GM23338 (cell line): ENCODE data around the gene TAF11L12. TPM values are rescaled to one million over a fixed set of nuclear protein-coding genes. Genes with fewer than 3 reads are reported as not detected.
"Not testable (repeated sequence)": the region's sequence is repeated elsewhere in the genome, so short reads cannot be mapped to it uniquely, and the experiment has no call there.

Experiments
- ATAC-seq: fragments of 200-7000 bp; cut with Tn5 transposase; 3 replicates; pipeline ENCODE4 v1.9.1; 2020
- DNase-seq: peaks from one replicate; pipeline ENCODE4 v3.0.0-alpha.2; 2015; ENCODE audit warnings: low spot score
- H2AFZ ChIP-seq: fragments of 200-600 bp; sonication (generic); 2 replicates; pipeline ENCODE4 v1.8.0; 2016; ENCODE audit warnings: antibody characterized with exemption, mild to moderate bottlenecking, moderate library complexity
- H3F3A ChIP-seq: fragments of 200-600 bp; sonication (generic); replicated peaks from 2 replicates; pipeline ENCODE4 v1.8.0; 2017; ENCODE audit warnings: antibody characterized with exemption, mixed run types, low read depth
- H3K27ac ChIP-seq: fragments of 200-600 bp; sonication (generic); 2 replicates; pipeline ENCODE4 v1.6.1; 2016; ENCODE audit warnings: low read depth
- H3K27me3 ChIP-seq: fragments of 200-600 bp; sonication (generic); 2 replicates; pipeline ENCODE4 v1.8.0; 2016; ENCODE audit warnings: mild to moderate bottlenecking, mixed run types, moderate library complexity; ENCODE audit not compliant: insufficient read depth
- H3K36me3 ChIP-seq: fragments of 200-600 bp; sonication (generic); 2 replicates; pipeline ENCODE4 v1.8.0; 2016; ENCODE audit warnings: mild to moderate bottlenecking; ENCODE audit not compliant: insufficient read depth
- H3K4me1 ChIP-seq: fragments of 200-600 bp; sonication (generic); 2 replicates; pipeline ENCODE4 v1.8.0; 2016; ENCODE audit warnings: mild to moderate bottlenecking, moderate library complexity; ENCODE audit not compliant: insufficient read depth
- H3K4me2 ChIP-seq: fragments of 200-600 bp; sonication (generic); 2 replicates; pipeline ENCODE4 v1.7.1; 2017; ENCODE audit warnings: mixed run types
- H3K4me3 ChIP-seq: fragments of 200-600 bp; sonication (generic); 2 replicates; pipeline ENCODE4 v1.6.1; 2016; ENCODE audit warnings: mixed run types
- H3K79me2 ChIP-seq: fragments of 200-600 bp; sonication (generic); replicated peaks from 2 replicates; pipeline ENCODE4 v1.8.0; 2017; ENCODE audit warnings: mild to moderate bottlenecking; ENCODE audit not compliant: insufficient read depth
- H3K9me2 ChIP-seq: fragments of 200-600 bp; sonication (generic); 2 replicates; pipeline ENCODE4 v1.8.0; 2017; ENCODE audit not compliant: insufficient read depth
- H4K20me1 ChIP-seq: fragments of 200-600 bp; sonication (generic); replicated peaks from 2 replicates; pipeline ENCODE4 v1.8.0; 2017; ENCODE audit warnings: mild to moderate bottlenecking; ENCODE audit not compliant: insufficient read depth
- H3K27ac Mint-ChIP-seq: 2 replicates; pipeline ENCODE4 v1.8.0; 2020; ENCODE audit warnings: inconsistent platforms, mild to moderate bottlenecking, moderate library complexity, mixed read lengths
- H3K27me3 Mint-ChIP-seq: 3 replicates; pipeline ENCODE4 v1.8.0; 2022; ENCODE audit warnings: low read depth, mild to moderate bottlenecking, moderate library complexity, mixed read lengths, inconsistent platforms; ENCODE audit not compliant: insufficient read depth, poor library complexity
- H3K36me3 Mint-ChIP-seq: 3 replicates; pipeline ENCODE4 v1.8.0; 2021; ENCODE audit warnings: low read depth, mild to moderate bottlenecking, inconsistent platforms, moderate library complexity, mixed read lengths
- H3K4me1 Mint-ChIP-seq: 3 replicates; pipeline ENCODE4 v1.8.0; 2020; ENCODE audit warnings: mild to moderate bottlenecking, inconsistent platforms, mixed read lengths
- H3K4me3 Mint-ChIP-seq: 3 replicates; pipeline ENCODE4 v1.8.0; 2021; ENCODE audit warnings: moderate library complexity, mild to moderate bottlenecking, inconsistent platforms, mixed read lengths
- H3K9me3 Mint-ChIP-seq: 3 replicates; pipeline ENCODE4 v1.8.0; 2020; ENCODE audit warnings: moderate library complexity, mild to moderate bottlenecking, inconsistent platforms, mixed read lengths
- CTCF ChIP-seq, 2 experiments: fragments of 200-600 bp in 1 of 2; sonication (generic) in 1 of 2; conservative IDR thresholded peaks; 2 replicates each; pipeline versions ENCODE4 v1.5.1 to v1.6.1; 2016 to 2017; ENCODE audit warnings: antibody characterized with exemption in 2 of 2, low read depth in 2 of 2, mild to moderate bottlenecking in 2 of 2, moderate library complexity in 1 of 2
- ETS1 ChIP-seq: IDR thresholded peaks from 2 replicates; pipeline ENCODE4 v1.6.1; 2016; ENCODE audit warnings: antibody characterized with exemption
- JUNB ChIP-seq: IDR thresholded peaks from one replicate; pipeline ENCODE4 v1.6.1; 2016; ENCODE audit warnings: antibody characterized with exemption; ENCODE audit not compliant: unreplicated experiment
- NANOG ChIP-seq: IDR thresholded peaks from 2 replicates; pipeline ENCODE4 v1.6.1; 2016; ENCODE audit warnings: antibody characterized with exemption, borderline replicate concordance
- POLR2AphosphoS5 ChIP-seq: IDR thresholded peaks from 2 replicates; pipeline ENCODE4 v1.6.1; 2016; ENCODE audit warnings: antibody characterized with exemption, low read depth
- polyA plus RNA-seq: library from polyadenylated mRNA; unstranded; fragments of >200 nt; fragmentation: Nextera tagmentation; extraction: Ambion mirVana; gene quantifications from 2 replicates; pipeline ENCODE4 v1.2.1, GENCODE V29; 2016
- total RNA-seq: library from RNA; depleted of rRNA; stranded (reverse); fragments of >200 nt; shearing (Covaris generic); gene quantifications from 2 replicates; pipeline ENCODE4 v1.2.3, GENCODE V29; 2014
- TF ChIP-seq, protein P1 (sequence below): IDR thresholded peaks from one replicate; pipeline ENCODE4 v1.6.1; 2018; ENCODE audit warnings: antibody characterized with exemption; ENCODE audit not compliant: unreplicated experiment

The TAF11L12 gene
- total and polyA plus RNA-seq, 2 experiments from 2014 or later = not detected

DNA sequence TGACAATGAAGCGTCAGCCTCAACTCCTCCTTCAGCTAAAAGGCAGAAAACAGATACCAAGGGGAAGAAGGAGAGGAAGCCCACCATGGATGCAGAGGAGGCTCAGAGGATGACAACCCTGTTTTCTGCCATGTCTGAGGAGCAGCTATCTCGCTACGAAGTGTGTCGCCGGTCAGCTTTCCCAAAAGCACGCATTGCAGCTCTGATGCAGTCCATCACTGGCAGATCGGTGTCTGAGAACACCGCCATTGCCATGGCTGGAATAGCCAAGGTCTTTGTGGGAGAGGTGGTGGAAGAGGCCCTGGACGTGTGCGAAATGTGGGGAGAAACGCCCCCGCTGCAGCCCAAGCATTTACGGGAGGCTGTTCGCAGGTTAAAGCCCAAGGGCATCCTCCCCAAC lies 5.2 kb upstream of the TAF11L12 start:
- Mint-ChIP-seq H3K4me1 (no peaks in the 10 kb centered on the region; the same call in 2 of the 3 replicates), H3K27me3 (peaks cover 2% of the 10 kb centered on the region), H3K4me3 (no peak overlapping the region), H3K9me3 (peaks cover 2% of the 10 kb centered on the region; the same call in 1 of the 3 replicates), H3K27ac (no peak overlapping the region), H3K36me3 (no peaks in the 10 kb centered on the region)
- H3F3A ChIP-seq = no peaks in the 10 kb centered on the region
- no peak overlapping the region for H3K27ac ChIP-seq
- H4K20me1 ChIP-seq = no peaks in the 10 kb centered on the region
- no peaks in the 10 kb centered on the region for H3K4me1 ChIP-seq
- no peaks in the 10 kb centered on the region for H3K9me2 ChIP-seq
- no peak overlapping the region for H2AFZ ChIP-seq
- no peak overlapping the region for H3K4me2 ChIP-seq
- no peaks in the 10 kb centered on the region for H3K27me3 ChIP-seq
- DNase-seq = no peak
- no peak for ATAC-seq
- no peaks in the 10 kb centered on the region for H3K36me3 ChIP-seq
- no peaks in the 10 kb centered on the region for H3K79me2 ChIP-seq
- no peak for TF ChIP-seq CTCF (conservative IDR thresholded peaks at IDR 0.05; ENCODE audit: low read depth in 2 of 2)
- TF ChIP-seq, protein P1, sequence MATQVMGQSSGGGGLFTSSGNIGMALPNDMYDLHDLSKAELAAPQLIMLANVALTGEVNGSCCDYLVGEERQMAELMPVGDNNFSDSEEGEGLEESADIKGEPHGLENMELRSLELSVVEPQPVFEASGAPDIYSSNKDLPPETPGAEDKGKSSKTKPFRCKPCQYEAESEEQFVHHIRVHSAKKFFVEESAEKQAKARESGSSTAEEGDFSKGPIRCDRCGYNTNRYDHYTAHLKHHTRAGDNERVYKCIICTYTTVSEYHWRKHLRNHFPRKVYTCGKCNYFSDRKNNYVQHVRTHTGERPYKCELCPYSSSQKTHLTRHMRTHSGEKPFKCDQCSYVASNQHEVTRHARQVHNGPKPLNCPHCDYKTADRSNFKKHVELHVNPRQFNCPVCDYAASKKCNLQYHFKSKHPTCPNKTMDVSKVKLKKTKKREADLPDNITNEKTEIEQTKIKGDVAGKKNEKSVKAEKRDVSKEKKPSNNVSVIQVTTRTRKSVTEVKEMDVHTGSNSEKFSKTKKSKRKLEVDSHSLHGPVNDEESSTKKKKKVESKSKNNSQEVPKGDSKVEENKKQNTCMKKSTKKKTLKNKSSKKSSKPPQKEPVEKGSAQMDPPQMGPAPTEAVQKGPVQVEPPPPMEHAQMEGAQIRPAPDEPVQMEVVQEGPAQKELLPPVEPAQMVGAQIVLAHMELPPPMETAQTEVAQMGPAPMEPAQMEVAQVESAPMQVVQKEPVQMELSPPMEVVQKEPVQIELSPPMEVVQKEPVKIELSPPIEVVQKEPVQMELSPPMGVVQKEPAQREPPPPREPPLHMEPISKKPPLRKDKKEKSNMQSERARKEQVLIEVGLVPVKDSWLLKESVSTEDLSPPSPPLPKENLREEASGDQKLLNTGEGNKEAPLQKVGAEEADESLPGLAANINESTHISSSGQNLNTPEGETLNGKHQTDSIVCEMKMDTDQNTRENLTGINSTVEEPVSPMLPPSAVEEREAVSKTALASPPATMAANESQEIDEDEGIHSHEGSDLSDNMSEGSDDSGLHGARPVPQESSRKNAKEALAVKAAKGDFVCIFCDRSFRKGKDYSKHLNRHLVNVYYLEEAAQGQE = no peak
- no peak for TF ChIP-seq POLR2AphosphoS5
- TF ChIP-seq ETS1 = no peak
- no peak for TF ChIP-seq JUNB
- TF ChIP-seq NANOG = no peak
- H3K4me3 ChIP-seq = no peak overlapping the region

GRCh38 chr5:17607461-17607860 lies 2.7 kb upstream of the TAF11L12 start:
- not testable (repeated sequence) for H3K27ac Mint-ChIP-seq, H3F3A ChIP-seq, H3K36me3 ChIP-seq, H3K27me3 Mint-ChIP-seq, H3K4me3 Mint-ChIP-seq, H2AFZ ChIP-seq, H3K79me2 ChIP-seq, H3K27ac ChIP-seq, H3K36me3 Mint-ChIP-seq, DNase-seq, H4K20me1 ChIP-seq, H3K4me1 Mint-ChIP-seq, H3K27me3 ChIP-seq, H3K4me2 ChIP-seq, H3K4me3 ChIP-seq, H3K9me3 Mint-ChIP-seq, ATAC-seq, H3K4me1 ChIP-seq, H3K9me2 ChIP-seq
